Ishikawa (cell line): ENCODE results near the gene SUSD5.

Experiments used
- CEBPB ChIP-seq: IDR thresholded peaks from 2 replicates; pipeline ENCODE4 v1.6.1; 2012
- EP300 ChIP-seq: IDR thresholded peaks from 2 replicates; pipeline ENCODE4 v1.6.1; 2012; ENCODE audit warnings: borderline replicate concordance
- FOXM1 ChIP-seq: IDR thresholded peaks from 2 replicates; pipeline ENCODE4 v1.6.1; 2012; ENCODE audit warnings: low read depth, borderline replicate concordance
- MAX ChIP-seq: IDR thresholded peaks from 2 replicates; pipeline ENCODE4 v1.6.1; 2012
- NFIC ChIP-seq: IDR thresholded peaks from 2 replicates; pipeline ENCODE4 v1.6.1; 2012
- RAD21 ChIP-seq: IDR thresholded peaks from 2 replicates; pipeline ENCODE4 v1.6.1; 2012; ENCODE audit warnings: low read depth
- TAF1 ChIP-seq: IDR thresholded peaks from 2 replicates; pipeline ENCODE4 v1.6.1; 2012; ENCODE audit warnings: low read depth, mild to moderate bottlenecking
- TCF12 ChIP-seq: IDR thresholded peaks from 2 replicates; pipeline ENCODE4 v1.6.1; 2012; ENCODE audit warnings: low read depth
- USF1 ChIP-seq: IDR thresholded peaks from 2 replicates; pipeline ENCODE4 v1.6.1; 2012

- no peak for TF ChIP-seq USF1
- no peak for TF ChIP-seq CEBPB
- TF ChIP-seq MAX, result no peak
- no peak for TF ChIP-seq RAD21
- no peak for TF ChIP-seq TAF1
- TF ChIP-seq FOXM1, result no peak
- TF ChIP-seq EP300, result no peak
- no peak for TF ChIP-seq NFIC
- no peak for TF ChIP-seq TCF12
Observed at GRCh38 chr3:33219175-33219487, 521 bp upstream of the SUSD5 start.
